GM12801 (cell line): ENCODE results near the gene RBKS.

ENCODE experiments used
- CTCF ChIP-seq: IDR thresholded peaks from one replicate; pipeline ENCODE4 v1.5.1; 2011; ENCODE audit warnings: control low read depth; ENCODE audit not compliant: insufficient read length; ENCODE audit errors: extremely low read depth

Gene RBKS

GRCh38 chr2:27885234-27885633 is 5.0 kb downstream of the RBKS start:
- TF ChIP-seq CTCF, result no peak

GRCh38 chr2:27884601-27885000 is 5.6 kb downstream of the RBKS start:
- no peak for TF ChIP-seq CTCF

- TF ChIP-seq CTCF, result no peak
These were observed 11.4 kb downstream of the RBKS start for GRCh38 chr2:27878825-27879224.

- TF ChIP-seq CTCF, result no peak
These were observed 14.9 kb downstream of the RBKS start for GRCh38 chr2:27875089-27875881.

- no peak for TF ChIP-seq CTCF
These were observed 17.1 kb downstream of the RBKS start for GRCh38 chr2:27873091-27873490.

- TF ChIP-seq CTCF, result no peak
These were observed 18.4 kb downstream of the RBKS start for GRCh38 chr2:27871802-27872201.

- TF ChIP-seq CTCF, result no peak
These were observed 19.5 kb downstream of the RBKS start for GRCh38 chr2:27870724-27871123.
